Mucosa of gallbladder (tissue), 1 donor: ENCODE measurements around the gene CUX1. TPM values are rescaled to one million over a fixed set of nuclear protein-coding genes. Genes with fewer than 3 reads are reported as not detected.
"Not testable (repeated sequence)": the region's sequence is repeated elsewhere in the genome, so short reads cannot be mapped to it uniquely, and the experiment has no call there.

Source experiments
- DNase-seq: peaks from one replicate; pipeline ENCODE4 v3.0.0-alpha.2; 2020; ENCODE audit warnings: low spot score
- total RNA-seq: library from RNA; stranded (reverse); gene quantifications from one replicate; pipeline ENCODE4 v1.2.1, GENCODE V29; 2021
- donor health status: DM: no; HTN: no; CAD: no.

CUX1 gene
- total RNA-seq, 1 donor from 2014 or later: 129 TPM

- no peak for DNase-seq
Measured at GRCh38 chr7:102180727-102181126, 363.3 kb downstream of the CUX1 start.

DNA sequence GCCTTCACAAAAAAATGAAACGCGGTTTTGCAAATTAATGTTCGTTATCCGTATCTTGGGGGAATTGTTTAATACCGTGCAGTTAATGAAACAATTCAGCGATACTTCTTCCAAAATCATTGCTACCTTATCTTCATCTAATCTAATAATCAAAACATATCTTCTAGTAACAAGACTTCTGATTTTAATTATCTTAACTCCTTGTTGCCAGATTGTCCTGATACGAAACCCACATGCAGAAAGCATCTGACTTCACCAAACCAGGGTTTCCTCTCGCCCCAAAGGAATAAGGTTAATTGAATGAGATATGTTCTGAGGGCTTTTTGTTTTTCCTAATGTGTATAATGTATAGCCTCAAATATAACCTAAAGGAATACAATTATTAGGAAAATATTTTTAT is 364.1 kb downstream of the CUX1 start:
- DNase-seq: no peak

- DNase-seq: no peak
Measured at GRCh38 chr7:102182016-102182415, 364.6 kb downstream of the CUX1 start.

DNA sequence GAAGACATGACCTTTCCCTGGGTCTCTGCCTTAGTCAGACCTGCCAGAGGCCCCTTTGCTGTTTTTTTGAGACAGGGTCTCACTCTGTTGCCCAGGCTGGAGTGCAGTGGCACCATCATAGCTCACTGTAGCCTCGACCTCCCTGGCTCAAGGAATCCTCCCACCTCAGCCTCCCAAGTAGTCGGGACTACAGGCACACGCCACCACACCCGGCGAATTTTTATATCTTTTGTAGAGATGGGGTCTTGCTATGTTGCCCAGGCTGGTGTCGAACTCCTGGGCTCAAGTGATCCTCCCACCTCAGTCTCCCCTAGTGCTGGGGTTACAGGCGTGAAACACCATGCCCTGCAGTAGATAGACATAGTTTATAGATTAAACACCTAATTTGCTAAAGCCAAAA is 366.4 kb downstream of the CUX1 start:
- not testable (repeated sequence) for DNase-seq

DNA sequence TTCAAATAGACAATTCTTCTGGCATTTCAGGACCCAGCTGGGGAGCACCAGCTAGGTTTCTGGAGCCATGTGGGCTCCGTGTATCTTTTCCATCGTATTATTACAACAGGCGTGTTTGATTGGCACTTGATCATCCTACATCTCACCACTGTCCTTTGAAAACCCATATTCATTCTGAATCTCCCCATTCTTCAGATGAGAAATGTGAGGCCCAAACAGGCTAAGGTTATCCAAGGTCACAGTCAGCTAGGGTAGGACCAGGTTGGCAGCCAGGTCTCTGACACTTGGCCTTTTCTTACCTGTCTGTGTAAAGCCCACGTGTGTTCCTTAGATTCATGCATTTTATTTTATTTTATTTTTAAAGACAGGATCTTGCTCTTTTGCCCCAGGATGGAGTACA is 366.9 kb downstream of the CUX1 start:
- DNase-seq: no peak

GRCh38 chr7:102185796-102186195 is 368.4 kb downstream of the CUX1 start:
- DNase-seq: no peak

GRCh38 chr7:102186306-102186705 is 368.9 kb downstream of the CUX1 start:
- no peak for DNase-seq

DNA sequence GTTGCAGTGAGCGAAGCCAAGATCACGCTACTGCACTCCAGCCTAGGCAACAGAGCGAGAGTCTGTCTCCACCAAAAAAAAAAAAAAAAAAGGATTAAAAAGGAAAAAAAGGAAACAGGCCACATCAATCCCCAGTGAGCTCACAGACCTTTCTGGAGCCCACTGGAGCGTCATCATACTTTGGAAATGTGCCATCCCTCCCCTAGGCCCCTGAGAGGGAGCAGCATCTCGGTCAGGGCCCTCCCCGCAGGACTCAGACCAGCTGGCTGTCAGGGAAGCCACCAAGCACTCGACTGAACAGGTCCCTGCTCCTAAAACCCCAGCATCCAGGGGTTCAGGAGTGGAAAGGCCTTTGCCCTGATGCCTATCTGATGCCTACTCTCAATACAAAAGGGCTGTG is 371.3 kb downstream of the CUX1 start:
- no peak for DNase-seq

- DNase-seq: no peak
Measured at GRCh38 chr7:102189756-102190155, 372.3 kb downstream of the CUX1 start.

DNA sequence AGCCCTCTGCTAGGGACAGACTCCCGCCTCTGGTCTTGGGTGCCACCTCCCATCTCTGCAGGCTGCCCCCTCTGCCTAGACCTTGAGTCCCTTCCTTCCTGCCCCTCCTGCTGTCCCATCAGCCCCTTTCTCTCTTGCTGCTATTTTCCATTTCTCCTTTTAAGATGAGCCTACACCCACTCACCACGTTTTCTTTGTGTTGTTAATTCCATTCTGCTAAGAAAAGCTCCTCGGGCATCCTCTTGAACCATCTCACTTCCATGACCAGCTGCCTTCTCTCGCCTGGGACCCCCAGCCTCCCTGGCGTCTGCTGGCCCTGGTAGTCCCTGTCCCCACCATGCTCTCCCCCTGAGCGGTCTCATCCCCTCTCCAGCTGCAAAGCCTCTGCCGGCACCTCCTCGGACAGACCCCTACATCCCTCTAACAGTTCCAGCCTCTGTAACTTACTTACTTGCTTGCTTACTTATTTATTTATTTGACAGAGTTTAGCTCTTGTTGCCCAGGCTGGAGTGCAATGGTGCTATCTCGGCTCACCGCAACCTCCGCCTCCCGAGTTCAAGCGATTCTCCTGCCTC is 373.4 kb downstream of the CUX1 start:
- DNase-seq: no peak

- no peak for DNase-seq
Measured at GRCh38 chr7:102191556-102192379, 374.3 kb downstream of the CUX1 start.

GRCh38 chr7:102192790-102193189 is 375.4 kb downstream of the CUX1 start:
- DNase-seq: no peak

GRCh38 chr7:102193806-102194205 is 376.4 kb downstream of the CUX1 start:
- no peak for DNase-seq

GRCh38 chr7:102195361-102195760 is 377.9 kb downstream of the CUX1 start:
- DNase-seq: no peak

GRCh38 chr7:102196028-102196427 is 378.6 kb downstream of the CUX1 start:
- DNase-seq: no peak

- DNase-seq: no peak
Measured at GRCh38 chr7:102197161-102197560, 379.7 kb downstream of the CUX1 start.

- no peak for DNase-seq
Measured at GRCh38 chr7:102197599-102197998, 380.2 kb downstream of the CUX1 start.

DNA sequence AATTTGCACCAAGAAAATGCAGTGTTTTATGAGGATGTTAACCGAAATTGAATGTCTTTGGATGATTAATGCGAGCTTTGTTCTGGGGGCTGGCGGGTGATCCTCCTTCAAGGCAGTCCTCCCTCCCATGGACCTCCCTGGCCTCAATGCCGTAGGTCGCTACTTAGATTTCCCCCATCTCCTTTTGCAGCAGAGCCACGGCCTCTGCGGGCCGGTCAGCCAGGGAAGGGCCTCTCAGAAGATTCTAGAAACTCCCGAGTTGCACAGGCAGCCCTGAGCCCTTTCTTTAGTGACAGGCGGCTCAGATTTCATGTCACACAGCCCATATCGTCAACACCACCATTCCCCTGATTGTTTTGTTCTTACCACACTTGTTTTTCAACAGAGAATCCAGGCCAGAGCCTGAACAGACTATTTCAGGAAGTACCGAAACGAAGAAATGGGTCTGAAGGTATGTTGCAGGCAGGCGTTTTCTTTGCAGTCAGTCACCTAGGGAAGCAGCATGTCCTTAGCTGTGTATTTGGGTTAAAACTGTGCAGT is 381.1 kb downstream of the CUX1 start:
- DNase-seq: no peak

- DNase-seq: no peak
Measured at GRCh38 chr7:102201576-102201975, 384.1 kb downstream of the CUX1 start.

- no peak for DNase-seq
Measured at GRCh38 chr7:102202556-102202955, 385.1 kb downstream of the CUX1 start.

GRCh38 chr7:102203218-102203617 is 385.8 kb downstream of the CUX1 start:
- DNase-seq: no peak

GRCh38 chr7:102204212-102204611 is 386.8 kb downstream of the CUX1 start:
- no peak for DNase-seq

GRCh38 chr7:102205915-102206314 is 388.5 kb downstream of the CUX1 start:
- DNase-seq: no peak
